GM12878 (cell line): ENCODE measurements around the gene SLC17A2. TPM values are rescaled to one million over a fixed set of nuclear protein-coding genes. Genes with fewer than 3 reads are reported as not detected.

Experiments used
- ATAC-seq: fragments of 200-7000 bp; cut with Tn5 transposase; 3 replicates; pipeline ENCODE4 v1.9.1; 2020; ENCODE audit warnings: mild to moderate bottlenecking, moderate library complexity
- BruUV-seq: library from RNA; stranded (reverse); fragments of 400-500 nt; replicated peaks from 2 replicates; lab custom pipeline; 2021; lab: Mats Ljungman, UMichigan
- CTCF ChIA-PET: fragments of 300-600 bp; sonication (Branson Sonifier 250); formaldehyde crosslinking; extraction: SDS; loops from one replicate; lab custom pipeline; 2021; ENCODE audit warnings: inconsistent platforms; lab: Yijun Ruan, JAX
- POLR2A ChIA-PET: fragments of 350-600 bp; formaldehyde crosslinking; extraction: SDS; loops from one replicate; lab custom pipeline; 2021; ENCODE audit warnings: inconsistent platforms; lab: Charles Lee
- RAD21 ChIA-PET: fragments of 300-600 bp; sonication (Branson Sonifier 250); formaldehyde crosslinking; loops from one replicate; lab custom pipeline; 2023; ENCODE audit warnings: antibody characterized with exemption; ENCODE audit not compliant: unreplicated experiment; lab: Charles Lee
- SMC1A ChIA-PET: fragments of 300-600 bp; sonication (Branson Sonifier 250); formaldehyde crosslinking; loops from one replicate; lab custom pipeline; 2023; ENCODE audit not compliant: unreplicated experiment, uncharacterized antibody; lab: Charles Lee
- DNase-seq: peaks from one replicate; pipeline ENCODE4 v3.0.0-alpha.2; 2011; ENCODE audit warnings: low read depth, low spot score
- FAIRE-seq: peaks from 3 replicates; lab custom pipeline; 2011; peaks lifted over from hg19 to GRCh38; lab: Jason Lieb, UNC
- H2AFZ ChIP-seq: 2 replicates; pipeline ENCODE4 v1.6.0; 2011; ENCODE audit warnings: low read depth, low read length, control low read depth; ENCODE audit not compliant: control insufficient read depth
- H3K27ac ChIP-seq: 2 replicates; pipeline ENCODE4 v1.5.1; 2011; ENCODE audit warnings: control low read depth; ENCODE audit not compliant: control insufficient read depth, insufficient read depth
- H3K27me3 ChIP-seq, 2 experiments: replicated peaks in 1 of 2; 2 replicates each; pipeline versions ENCODE4 v1.6.0 to v1.6.1; 2011; ENCODE audit warnings: low read length in 1 of 2; ENCODE audit not compliant: control insufficient read depth in 2 of 2, insufficient read depth in 2 of 2
- H3K36me3 ChIP-seq, 2 experiments: 2 replicates each; pipeline ENCODE4 v1.5.1; 2011; ENCODE audit warnings: low read length in 1 of 2; ENCODE audit not compliant: control insufficient read depth in 2 of 2, insufficient read depth in 2 of 2
- H3K4me1 ChIP-seq: 2 replicates; pipeline ENCODE4 v1.6.1; 2011; ENCODE audit warnings: mild to moderate bottlenecking, low read length, moderate library complexity, mixed read lengths; ENCODE audit not compliant: control insufficient read depth, insufficient read depth
- H3K4me2 ChIP-seq: 2 replicates; pipeline ENCODE4 v1.6.0; 2011; ENCODE audit warnings: control low read depth; ENCODE audit not compliant: control insufficient read depth, insufficient read depth
- H3K4me3 ChIP-seq: fragments of 200-600 bp; sonication (generic); 2 replicates; pipeline ENCODE4 v1.5.1; 2016
- H3K79me2 ChIP-seq: 2 replicates; pipeline ENCODE4 v1.6.0; 2011; ENCODE audit warnings: low read length; ENCODE audit not compliant: control insufficient read depth, insufficient read depth
- H3K9ac ChIP-seq: 2 replicates; pipeline ENCODE4 v1.8.0; 2011; ENCODE audit warnings: low read length, control low read depth, mixed read lengths; ENCODE audit not compliant: control insufficient read depth, insufficient read depth
- H3K9me3 ChIP-seq: replicated peaks from 3 replicates; pipeline ENCODE4 v1.5.1; 2011; ENCODE audit warnings: mild to moderate bottlenecking, low read length; ENCODE audit not compliant: control insufficient read depth, insufficient read depth
- H4K20me1 ChIP-seq: 2 replicates; pipeline ENCODE4 v1.6.0; 2011; ENCODE audit not compliant: control insufficient read depth, insufficient read depth
- DPF2 ChIP-seq: fragments of 450-650 bp; IDR thresholded peaks from 2 replicates; pipeline ENCODE4 v1.6.1; 2017; ENCODE audit warnings: mild to moderate bottlenecking
- RELA ChIP-seq: fragments of 450-650 bp; IDR thresholded peaks from 2 replicates; pipeline ENCODE4 v1.8.0; 2014; ENCODE audit warnings: borderline replicate concordance; ENCODE audit not compliant: partially characterized antibody
- SMAD1 ChIP-seq: fragments of 450-650 bp; IDR thresholded peaks from 2 replicates; pipeline ENCODE4 v1.6.1; 2018; ENCODE audit warnings: mild to moderate bottlenecking, low read depth; ENCODE audit not compliant: partially characterized antibody
- WRNIP1 ChIP-seq: IDR thresholded peaks from 2 replicates; pipeline ENCODE4 v1.6.1; 2011; ENCODE audit warnings: low read depth, low read length, improper control_type of control experiment, borderline replicate concordance
- ZNF24 ChIP-seq: fragments of 450-650 bp; IDR thresholded peaks from 2 replicates; pipeline ENCODE4 v1.6.1; 2017; ENCODE audit warnings: antibody characterized with exemption, mild to moderate bottlenecking
- ZNF687 ChIP-seq: fragments of 450-650 bp; IDR thresholded peaks from 2 replicates; pipeline ENCODE4 v1.6.1; 2017; ENCODE audit warnings: mild to moderate bottlenecking, moderate library complexity
- WGBS: methylation state at CpG from one replicate; pipeline ENCODE4 v1.1.6; 2016; ENCODE audit warnings: low lambda C conversion rate; ENCODE audit not compliant: insufficient replicate concordance, insufficient coverage; ENCODE audit errors: missing lambda C conversion rate; 5-methylcytosine and 5-hydroxymethylcytosine counted together
- in situ Hi-C: fragments of 300-500 bp; cut with MboI; formaldehyde crosslinking; loops from 9 replicates; pipeline ENCODE4 v1.14.3; 2018; ENCODE audit warnings: mixed read lengths
- intact Hi-C: fragments of 100-400 bp; cut with micrococcal nuclease; formaldehyde crosslinking; loops from one replicate; pipeline ENCODE4 v1.14.2; 2022; ENCODE audit not compliant: unreplicated experiment
- polyA plus RNA-seq, 11 experiments: library from polyadenylated mRNA; depleted of rRNA in 4 of 11; unstranded in 6 of 11; stranded (reverse) in 5 of 11; fragments of >200 nt; fragmentation: Nextera tagmentation in 4 of 11; fragmentation: Illumina TruSeq in 1 of 11; extraction: Ambion mirVana in 4 of 11; extraction: Trizol in 1 of 11; gene quantifications; 1 replicate in 1 of 11; 2 replicates in 10 of 11; pipeline versions ENCODE4 v1.2.1 to v1.2.3, GENCODE V29; 2011 to 2016; ENCODE audit warnings: inconsistent platforms in 2 of 11, missing spikeins in 2 of 11, low read depth in 1 of 11
- total RNA-seq, 4 experiments: library from RNA; depleted of rRNA in 3 of 4; stranded (reverse); fragments of >200 nt in 3 of 4; fragmentation: Illumina TruSeq in 1 of 4; extraction: Trizol in 1 of 4; gene quantifications; 2 replicates each; pipeline versions ENCODE4 v1.2.1 to v1.2.3, GENCODE V29; 2013 to 2021

Gene SLC17A2
- total and polyA plus RNA-seq, 10 of the 15 experiments (the other 5 are each of a cell fraction or from before 2014, with no cell fraction given), result not detected

GRCh38 chr6:25883536-25883935 lies 47.0 kb downstream of the SLC17A2 start:
- Histone ChIP-seq H3K4me2 (no peak overlapping the region), H3K36me3 (no peaks in the 10 kb centered on the region), H4K20me1 (no peaks in the 10 kb centered on the region), H3K4me3 (no peak overlapping the region), H3K9ac (no peak overlapping the region), H3K27ac (no peak overlapping the region), H3K79me2 (no peaks in the 10 kb centered on the region), H3K27me3 (no peaks in the 10 kb centered on the region; a peak in 1 of 4 replicates), H2AFZ (no peak overlapping the region), H3K9me3 (no peaks in the 10 kb centered on the region), H3K4me1 (no peaks in the 10 kb centered on the region)
- WGBS, result 88% methylated on average over 1 of the region's 1 CpG
- CTCF ChIA-PET, result interaction anchor here (1.6 kb wide), 1 partner anchor 94 kb away, joined by 4 read pairs; no protein-coding TSS in a partner anchor
- SMC1A ChIA-PET, result interaction anchor here (0.7 kb wide), 1 partner anchor 9 kb away, joined by 3 read pairs; the partner anchor contains the start of gene SLC17A3
- intact Hi-C loops, result no loop called here
- no peak for TF ChIP-seq WRNIP1
- no peak for TF ChIP-seq ZNF24
- TF ChIP-seq SMAD1, result no peak
- no peak for TF ChIP-seq DPF2
- TF ChIP-seq RELA, result no peak
- no peak for TF ChIP-seq ZNF687
- FAIRE-seq (no peak), ATAC-seq (no peak), DNase-seq (no peak)
- RAD21 ChIA-PET, result no interaction called here
- BruUV-seq, result no TSS peak
- POLR2A ChIA-PET, result no interaction called here
- in situ Hi-C loops, result no loop called here
